Fibroblast of skin of back (primary cell): ENCODE results near the gene ELN.
A peak's percentile ranks its signal among the peaks of the same experiment; 100 is the strongest.

ENCODE experiments used
- DNase-seq: peaks from one replicate; pipeline ENCODE4 v3.0.0-alpha.2; 2013

Gene ELN

GRCh38 chr7:74064696-74065095, 36.7 kb downstream of the ELN start:
- no peak for DNase-seq

- no peak for DNase-seq
Measured at GRCh38 chr7:74066626-74067025, 38.7 kb downstream of the ELN start.

GRCh38 chr7:74068378-74069085, 40.6 kb downstream of the ELN start:
- no peak for DNase-seq

GRCh38 chr7:74069086-74069541, 41.1 kb downstream of the ELN start:
- no peak for DNase-seq

DNA sequence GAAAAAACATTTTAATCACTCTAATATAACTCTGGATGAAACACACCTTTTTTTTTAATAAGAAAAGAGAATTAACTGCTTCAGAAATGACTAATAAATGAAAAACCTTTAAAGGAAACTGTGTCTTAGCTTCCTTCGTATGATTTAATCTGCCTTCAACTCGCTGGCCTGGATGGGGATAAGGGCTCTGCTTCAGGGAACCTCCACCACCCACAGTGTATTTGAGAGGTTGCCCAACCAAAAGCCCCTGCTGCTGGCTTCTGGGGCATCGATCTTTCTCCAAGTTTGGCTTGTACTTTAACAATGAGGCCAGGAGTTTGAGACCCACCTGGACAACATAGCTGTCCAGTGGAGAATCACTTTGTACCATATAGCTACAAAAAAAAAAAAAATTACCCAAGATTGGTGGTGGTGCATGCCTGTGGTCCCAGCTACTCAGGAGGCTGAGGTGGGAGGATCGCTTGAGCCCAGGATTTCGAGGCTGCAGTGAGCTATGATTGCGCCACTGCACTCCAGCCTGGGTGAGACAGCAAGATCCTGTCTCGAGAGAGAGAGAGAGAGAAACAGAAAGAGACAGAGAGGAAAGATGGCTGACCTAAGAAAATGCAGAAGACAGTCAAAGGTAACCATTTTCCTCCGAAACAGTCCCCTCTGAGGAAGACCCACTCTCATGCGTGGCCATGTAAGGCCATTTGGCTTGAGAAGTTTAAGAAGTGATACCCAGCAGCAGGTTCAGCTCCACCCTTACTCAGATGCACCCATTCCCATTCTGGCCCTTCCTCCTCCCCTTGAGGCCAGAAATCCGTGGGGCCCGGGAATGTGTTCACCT, 42.0 kb downstream of the ELN start:
- no peak for DNase-seq

GRCh38 chr7:74070619-74070921, 42.6 kb downstream of the ELN start:
- DNase-seq, result no peak

- no peak for DNase-seq
Measured at GRCh38 chr7:74071121-74071520, 43.1 kb downstream of the ELN start.

DNA sequence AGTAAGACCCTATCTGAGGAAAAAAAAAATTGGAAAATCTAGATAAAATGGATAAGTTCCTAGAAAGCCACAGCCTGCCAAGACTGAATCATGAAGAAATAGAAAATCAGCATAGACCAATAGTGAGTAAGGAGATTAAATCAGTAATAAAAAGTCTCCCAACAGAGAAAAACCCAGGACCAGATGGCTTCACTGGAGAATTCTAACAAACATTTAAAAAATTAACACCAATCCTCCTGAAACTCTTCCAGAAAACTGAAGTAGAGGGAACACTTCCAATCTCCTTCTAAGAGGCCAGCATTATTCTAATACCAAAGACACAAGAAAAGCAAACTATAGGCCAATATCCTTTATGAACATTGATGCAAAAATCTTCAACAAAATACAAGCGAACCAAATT, 46.8 kb downstream of the ELN start:
- no peak for DNase-seq

GRCh38 chr7:74078461-74078860, 50.5 kb downstream of the ELN start:
- no peak for DNase-seq

GRCh38 chr7:74082770-74083116, 54.8 kb downstream of the ELN start:
- no peak for DNase-seq

DNA sequence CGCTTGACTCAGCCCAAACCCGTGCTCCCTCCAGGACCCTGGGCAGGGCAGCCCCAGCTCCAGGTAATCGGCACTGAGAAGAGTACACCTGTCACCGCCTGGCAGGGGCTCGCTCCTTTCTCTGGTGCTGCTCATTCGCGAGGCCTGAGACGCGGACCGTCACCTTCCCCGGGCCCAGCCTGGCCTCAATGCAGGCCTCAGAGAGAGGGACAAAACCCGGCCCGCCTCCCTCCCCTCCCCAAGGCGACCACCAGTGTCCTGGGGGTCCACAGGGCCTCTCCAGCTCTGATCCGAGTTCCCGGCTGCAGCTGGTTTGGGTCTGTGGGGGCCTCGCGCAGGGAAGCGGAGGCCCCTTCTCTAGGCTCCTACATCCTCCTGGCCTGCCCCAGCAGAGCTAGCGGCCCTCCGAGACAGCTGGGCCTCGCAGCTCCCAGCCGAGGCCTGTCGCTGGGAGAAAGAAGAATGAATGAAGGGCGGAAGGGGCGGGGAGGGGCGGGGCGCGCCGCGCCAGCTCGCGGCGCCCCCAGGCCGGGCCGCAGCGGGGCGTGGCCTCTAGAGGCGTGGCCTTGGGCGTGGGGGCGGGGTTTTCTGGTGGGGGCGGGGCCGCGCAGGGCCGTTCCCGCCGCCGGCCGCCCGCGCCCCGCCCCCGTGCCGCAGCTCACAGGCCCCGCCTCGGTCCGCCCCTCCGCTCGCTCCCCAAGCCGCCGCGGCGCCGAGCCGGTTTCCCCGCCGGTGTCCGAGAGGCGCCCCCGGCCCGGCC, 55.3 kb downstream of the ELN start, which contains the start of gene LIMK1:
TSS of gene LIMK1 (plus strand) at position 688 of the 760 bp plus-strand sequence. CDS start 187 bp downstream, outside the sequence.
- DNase-seq, result peak; percentile 74

GRCh38 chr7:74083928-74084721, 56.2 kb downstream of the ELN start:
- DNase-seq, result peak; percentile 65

DNA sequence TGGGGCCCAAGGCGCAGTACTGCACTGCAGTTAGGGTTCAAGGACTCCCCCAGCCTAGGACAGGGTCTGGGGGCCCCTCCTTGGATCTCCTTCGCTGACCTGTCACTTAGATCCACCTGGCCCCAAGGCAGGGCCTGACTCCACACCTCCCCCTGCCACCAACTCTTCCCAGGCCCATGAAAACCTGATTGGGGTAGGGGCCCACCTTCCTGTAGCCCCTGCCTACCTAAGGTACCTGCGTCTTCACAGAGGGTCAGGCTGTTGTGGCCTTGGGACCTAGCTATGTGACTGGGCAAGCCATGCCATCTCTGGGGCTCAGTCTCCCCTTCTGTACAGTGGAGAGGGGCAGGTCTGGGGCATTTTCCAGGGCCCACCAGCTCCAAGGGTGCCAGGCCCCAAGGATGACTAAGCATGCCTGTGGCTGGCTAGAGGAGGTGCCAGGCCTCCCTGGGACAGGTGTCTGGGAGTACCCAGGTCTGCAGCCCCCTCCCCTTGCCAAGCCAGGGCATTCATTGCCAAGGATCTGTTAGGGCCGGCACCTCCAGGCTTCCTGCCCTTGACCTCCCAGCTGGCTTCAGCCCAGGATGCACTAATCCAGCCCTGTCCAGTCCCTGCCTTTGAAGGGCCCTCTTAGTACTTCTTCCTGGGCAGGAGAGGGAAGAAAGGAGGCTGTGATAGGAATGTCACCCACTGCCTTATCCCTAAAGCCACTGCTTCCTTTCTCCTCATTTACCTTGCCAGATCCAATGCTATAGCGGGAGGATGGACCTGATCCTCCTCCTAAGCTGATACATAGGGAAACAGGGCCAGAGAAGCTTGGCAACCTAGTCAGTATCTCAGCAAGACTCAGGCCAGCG, 57.0 kb downstream of the ELN start:
- no peak for DNase-seq

GRCh38 chr7:74087791-74088453, 59.9 kb downstream of the ELN start:
- no peak for DNase-seq

GRCh38 chr7:74092321-74092963, 64.5 kb downstream of the ELN start:
- DNase-seq, result no peak

DNA sequence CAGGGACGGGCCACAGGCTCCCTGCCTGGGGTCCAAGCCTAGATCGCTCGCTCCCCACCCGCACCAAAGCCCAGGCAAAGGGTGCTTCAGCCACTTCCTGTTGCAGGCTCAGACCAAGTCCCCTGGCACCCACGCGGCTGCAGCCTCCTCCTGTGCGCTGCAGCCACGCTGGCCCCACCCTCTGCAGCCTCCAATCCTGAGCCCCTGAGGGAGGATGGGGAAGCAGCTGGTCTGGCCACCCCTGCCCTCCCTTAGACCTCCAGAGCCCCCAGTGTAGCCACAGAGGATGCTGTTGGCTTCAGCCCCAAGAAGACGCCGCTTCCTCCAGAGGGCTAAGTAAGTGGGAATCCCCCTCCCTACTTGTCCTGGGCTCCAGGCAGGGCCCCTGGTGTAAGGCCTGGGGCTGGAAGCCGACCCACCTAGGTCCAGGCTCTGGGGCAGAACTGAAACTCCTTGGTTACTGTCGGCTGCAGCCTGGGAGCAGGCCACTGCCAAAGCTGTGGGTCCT, 65.0 kb downstream of the ELN start:
- DNase-seq, result no peak

GRCh38 chr7:74093671-74094223, 65.8 kb downstream of the ELN start:
- DNase-seq, result no peak

GRCh38 chr7:74094224-74095101, 66.5 kb downstream of the ELN start:
- peak; percentile 95 for DNase-seq

- DNase-seq, result no peak
Measured at GRCh38 chr7:74095135-74095534, 67.2 kb downstream of the ELN start.
